ENCODE results near the gene MAPRE2.

Gene MAPRE2

GRCh38 chr18:35179906-35180305 lies 138.7 kb downstream of the MAPRE2 start:
- no peak for DNase-seq (ENCODE audit: low spot score)
- H3K27ac ChIP-seq = no peak overlapping the region
- CTCF ChIA-PET = no interaction called here
- no peak for TF ChIP-seq CTCF (conservative IDR thresholded peaks at IDR 0.05; ENCODE audit: low read depth)
- POLR2A ChIA-PET (ENCODE audit: low non-redundant PET) = no interaction called here

- DNase-seq (ENCODE audit: low spot score) = no peak
- H3K27ac ChIP-seq = no peak overlapping the region
- TF ChIP-seq CTCF (conservative IDR thresholded peaks at IDR 0.05; ENCODE audit: low read depth) = no peak
- ChIA-PET CTCF (no interaction called here), POLR2A (ENCODE audit: low non-redundant PET) (no interaction called here)
Observed at GRCh38 chr18:35180455-35180854, 139.2 kb downstream of the MAPRE2 start.

GRCh38 chr18:35182151-35182550 lies 140.9 kb downstream of the MAPRE2 start:
- POLR2A ChIA-PET (ENCODE audit: low non-redundant PET) = no interaction called here
- DNase-seq (ENCODE audit: low spot score) = no peak
- no peak overlapping the region for H3K27ac ChIP-seq
- no peak for TF ChIP-seq CTCF (conservative IDR thresholded peaks at IDR 0.05; ENCODE audit: low read depth)
- CTCF ChIA-PET = no interaction called here

DNA sequence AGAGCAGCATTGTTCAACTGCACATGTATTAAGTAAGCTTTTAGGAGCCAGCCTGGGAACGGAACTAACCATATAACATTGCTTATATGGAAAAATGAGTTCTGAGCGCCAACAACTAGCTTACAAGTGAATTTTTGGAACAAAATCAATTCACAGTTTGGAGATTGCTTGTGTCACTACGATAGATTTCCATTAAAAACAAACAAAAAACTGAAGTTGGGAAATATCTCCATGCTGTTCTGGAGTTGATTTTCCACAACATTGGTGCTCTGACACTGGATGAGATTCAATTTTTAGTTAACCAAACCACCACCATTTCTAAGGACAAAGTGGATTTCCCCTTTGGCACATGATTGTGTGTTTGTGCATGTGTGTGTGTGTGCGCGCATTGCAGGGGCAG lies 142.7 kb downstream of the MAPRE2 start:
- POLR2A ChIA-PET (ENCODE audit: low non-redundant PET) = no interaction called here
- no peak overlapping the region for H3K27ac ChIP-seq
- no peak for DNase-seq (ENCODE audit: low spot score)
- no peak for TF ChIP-seq CTCF (conservative IDR thresholded peaks at IDR 0.05; ENCODE audit: low read depth)
- CTCF ChIA-PET = no interaction called here

- CTCF ChIA-PET = no interaction called here
- H3K27ac ChIP-seq = no peak overlapping the region
- no peak for TF ChIP-seq CTCF (conservative IDR thresholded peaks at IDR 0.05; ENCODE audit: low read depth)
- POLR2A ChIA-PET (ENCODE audit: low non-redundant PET) = no interaction called here
- no peak for DNase-seq (ENCODE audit: low spot score)
Observed at GRCh38 chr18:35185771-35186170, 144.6 kb downstream of the MAPRE2 start.

DNA sequence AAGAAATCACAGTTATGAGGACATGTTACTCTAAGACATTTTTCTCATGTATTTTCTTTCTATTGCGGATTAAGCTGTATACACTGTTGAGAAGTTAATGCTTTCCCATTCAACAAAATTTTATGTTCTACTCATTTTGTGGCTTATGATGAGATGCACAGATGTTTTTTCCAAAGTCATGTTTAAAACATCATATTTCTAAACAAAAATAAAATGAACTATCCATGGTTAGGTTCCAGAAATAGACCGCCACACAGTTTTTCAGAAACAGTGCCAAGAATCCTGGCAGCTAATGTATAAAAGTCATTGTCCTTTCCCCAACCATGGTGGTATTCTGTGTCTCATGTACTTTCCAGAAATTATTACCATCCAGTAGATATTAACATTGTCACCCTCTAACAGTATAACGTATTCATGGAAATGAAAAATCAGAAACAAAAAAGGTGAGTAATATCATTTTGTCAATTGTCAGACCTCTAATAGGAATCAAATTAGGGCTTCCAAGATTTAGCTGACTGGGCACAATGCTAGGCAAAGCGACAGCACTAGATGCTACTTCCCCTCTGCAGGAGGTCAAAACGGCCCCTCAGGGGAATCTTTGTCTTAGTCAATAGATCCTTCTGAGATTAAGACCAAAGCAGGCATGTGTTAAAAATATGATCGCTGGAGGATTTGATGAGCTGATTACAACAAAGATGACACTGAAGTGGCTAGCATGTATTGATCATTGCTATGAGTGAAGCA lies 145.2 kb downstream of the MAPRE2 start:
- POLR2A ChIA-PET (ENCODE audit: low non-redundant PET) = no interaction called here

More for the DNA sequence above, 145.2 kb downstream of the MAPRE2 start:
- no peak for DNase-seq (ENCODE audit: low spot score)
- TF ChIP-seq CTCF (conservative IDR thresholded peaks at IDR 0.05; ENCODE audit: low read depth) = no peak
- no peak overlapping the region for H3K27ac ChIP-seq
- CTCF ChIA-PET = no interaction called here

All from RWPE1 (cell line).